B cell (primary cell): ENCODE measurements around the gene SH3BGRL3. TPM values are rescaled to one million over a fixed set of nuclear protein-coding genes. Genes with fewer than 3 reads are reported as not detected.

ENCODE experiments used
- ATAC-seq: fragments of 200-7000 bp; cut with Tn5 transposase; one replicate; pipeline ENCODE4 v1.10.0; 2021; ENCODE audit warnings: low read depth, mild to moderate bottlenecking, moderate number of reproducible peaks, moderate library complexity
- CTCF ChIA-PET: fragments of 350-600 bp; sonication (Branson Sonifier 250); formaldehyde crosslinking; loops from one replicate; lab custom pipeline; 2021; ENCODE audit warnings: antibody characterized with exemption, inconsistent platforms; lab: Charles Lee
- POLR2A ChIA-PET: fragments of 350-600 bp; sonication (Branson Sonifier 250); formaldehyde crosslinking; loops from one replicate; lab custom pipeline; 2021; ENCODE audit warnings: antibody characterized with exemption; lab: Charles Lee
- DNase-seq: peaks from one replicate; pipeline ENCODE4 v3.0.0; 2013
- H2AFZ ChIP-seq: 2 replicates; pipeline ENCODE4 v1.6.1; 2012; ENCODE audit warnings: mild to moderate bottlenecking, low read depth, low read length; ENCODE audit not compliant: insufficient read depth, poor library complexity, severe bottlenecking
- H3K27ac ChIP-seq, 2 donors: 1 replicate in 1 of 2; 2 replicates in 1 of 2; pipeline ENCODE4 v1.5.1; 2012 to 2013; ENCODE audit warnings: low read length in 2 of 2, mild to moderate bottlenecking in 2 of 2, moderate library complexity in 1 of 2
- H3K27me3 ChIP-seq, 4 experiments: fragments of 200-600 bp in 1 of 4; sonication (generic) in 1 of 4; replicated peaks in 1 of 4; 1 replicate in 2 of 4; 2 replicates in 2 of 4; pipeline versions ENCODE4 v1.6.1 to v1.7.0; 2013 to 2016; ENCODE audit warnings: low read length in 3 of 4, mild to moderate bottlenecking in 2 of 4, mixed read lengths in 1 of 4, moderate library complexity in 1 of 4; ENCODE audit not compliant: insufficient read depth in 4 of 4, control insufficient read depth in 3 of 4; ENCODE audit errors: control extremely low read depth in 1 of 4
- H3K36me3 ChIP-seq, 2 experiments: replicated peaks in 1 of 2; 1 replicate in 1 of 2; 2 replicates in 1 of 2; pipeline versions ENCODE4 v1.6.1 to v1.7.1; 2013; ENCODE audit warnings: low read length in 1 of 2; ENCODE audit not compliant: insufficient read depth in 2 of 2, control insufficient read depth in 1 of 2; ENCODE audit errors: control extremely low read depth in 1 of 2, extremely low read depth in 1 of 2
- H3K4me1 ChIP-seq, 2 donors: fragments of 200-600 bp in 1 of 2; sonication (generic) in 1 of 2; 1 replicate in 1 of 2; 2 replicates in 1 of 2; pipeline versions ENCODE4 v1.5.1 to v1.6.1; 2013 to 2017; ENCODE audit warnings: low read length in 2 of 2; ENCODE audit not compliant: control insufficient read depth in 2 of 2, insufficient read depth in 2 of 2
- H3K4me2 ChIP-seq: replicated peaks from 2 replicates; pipeline ENCODE3; 2012; ENCODE audit warnings: mild to moderate bottlenecking, low read depth, low read length; ENCODE audit not compliant: poor library complexity, severe bottlenecking
- H3K4me3 ChIP-seq, 5 experiments: fragments of 200-600 bp in 1 of 5; sonication (generic) in 1 of 5; 1 replicate in 3 of 5; 2 replicates in 2 of 5; pipeline versions ENCODE4 v1.5.1 to v1.7.0; 2011 to 2016; ENCODE audit warnings: low read length in 4 of 5, mild to moderate bottlenecking in 4 of 5, low read depth in 2 of 5, control low read depth in 1 of 5, moderate library complexity in 1 of 5; ENCODE audit not compliant: insufficient read depth in 1 of 5; ENCODE audit errors: control extremely low read depth in 1 of 5, extremely low read depth in 1 of 5
- H3K79me2 ChIP-seq: fragments of 200-600 bp; sonication (generic); one replicate; pipeline ENCODE4 v1.6.0; 2016; ENCODE audit warnings: low read length; ENCODE audit not compliant: control insufficient read depth, insufficient read depth
- H3K9ac ChIP-seq: fragments of 200-600 bp; sonication (generic); 2 replicates; pipeline ENCODE4 v1.6.1; 2017; ENCODE audit warnings: mild to moderate bottlenecking, low read length, moderate library complexity
- H3K9me3 ChIP-seq, 3 donors: one replicate each; pipeline versions ENCODE4 v1.6.1 to v1.7.1; 2013; ENCODE audit warnings: low read length in 2 of 3; ENCODE audit not compliant: control insufficient read depth in 2 of 3, insufficient read depth in 1 of 3; ENCODE audit errors: control extremely low read depth in 1 of 3
- H4K20me1 ChIP-seq: 2 replicates; pipeline ENCODE4 v1.6.0; 2012; ENCODE audit warnings: mild to moderate bottlenecking, low read length; ENCODE audit not compliant: insufficient read depth, control insufficient read depth, poor library complexity, severe bottlenecking
- H3K27ac Mint-ChIP-seq: one replicate; pipeline ENCODE4 v1.8.0; 2021; ENCODE audit warnings: mixed read lengths
- H3K27me3 Mint-ChIP-seq: one replicate; pipeline ENCODE4 v1.8.0; 2021; ENCODE audit warnings: mixed read lengths
- H3K4me1 Mint-ChIP-seq: one replicate; pipeline ENCODE4 v1.8.0; 2021; ENCODE audit warnings: mixed read lengths
- H3K4me3 Mint-ChIP-seq: one replicate; pipeline ENCODE4 v1.8.0; 2021; ENCODE audit warnings: mixed read lengths
- H3K9me3 Mint-ChIP-seq: one replicate; pipeline ENCODE4 v1.8.0; 2022; ENCODE audit warnings: mixed read lengths; ENCODE audit not compliant: insufficient read depth
- EZH2 ChIP-seq: IDR thresholded peaks from 2 replicates; pipeline ENCODE4 v1.6.1; 2012; ENCODE audit warnings: borderline replicate concordance, low read depth, mild to moderate bottlenecking, moderate library complexity, low read length; ENCODE audit not compliant: insufficient read depth, poor library complexity, severe bottlenecking
- WGBS: methylation state at CpG from one replicate; pipeline ENCODE4 v1.1.5; 2013; ENCODE audit warnings: missing lambda C conversion rate; ENCODE audit not compliant: insufficient coverage; 5-methylcytosine and 5-hydroxymethylcytosine counted together
- intact Hi-C: fragments of 100-400 bp; cut with micrococcal nuclease; formaldehyde crosslinking; loops from one replicate; pipeline ENCODE4 v1.10.0; 2022
- polyA plus RNA-seq: library from polyadenylated mRNA; depleted of rRNA; stranded (reverse); fragments of >200 nt; gene quantifications from 2 replicates; pipeline ENCODE4 v1.2.3, GENCODE V29; 2012
- total RNA-seq, 2 donors: library from RNA; stranded (reverse); fragments of 120-200 nt in 1 of 2; gene quantifications; 1 replicate in 1 of 2; 2 replicates in 1 of 2; pipeline versions ENCODE4 v1.2.3 to v1.2.4, GENCODE V29; 2013 to 2022
- TF ChIP-seq, protein P1 (sequence below): fragments of 200-600 bp; IDR thresholded peaks from one replicate; pipeline ENCODE4 v1.8.0; 2022; ENCODE audit warnings: antibody characterized with exemption, mild to moderate bottlenecking

Gene SH3BGRL3
- total and polyA plus RNA-seq, 2 donors (not counting 1 experiment from before 2014, with no cell fraction given): 150 to 232 TPM

DNA sequence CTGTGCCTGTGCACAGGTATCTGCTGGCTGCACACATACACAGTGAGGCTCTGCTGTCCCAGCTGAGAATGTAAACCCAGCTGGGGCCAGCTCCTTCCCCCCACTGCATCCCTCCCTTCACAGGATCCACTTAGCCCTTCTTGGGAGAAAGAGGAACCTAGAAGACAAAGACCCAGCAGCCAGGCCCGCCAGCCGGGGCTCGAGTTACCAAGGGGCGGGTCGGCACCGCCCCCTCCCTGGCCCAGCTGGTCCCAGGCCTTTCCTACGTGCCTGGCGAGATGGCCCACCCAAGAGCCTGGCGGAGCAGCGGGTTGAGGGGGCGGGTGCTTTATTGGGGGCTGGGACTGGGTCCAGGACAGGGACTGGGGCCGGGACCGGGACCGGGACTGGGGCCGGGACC is 2.1 kb downstream of the SH3BGRL3 start:
- Histone ChIP-seq H3K4me1 (peaks cover 61 to 83% of the 10 kb centered on the region in 2 donors), H3K4me2 (peak overlapping the region; percentile 95), H4K20me1 (peaks cover 22% of the 10 kb centered on the region), H3K9ac (no peak overlapping the region), H3K4me3 (no peak overlapping the region), H3K27ac (peak overlapping the region in 1 of 2 donors; percentile 81), H2AFZ (no peak overlapping the region), H3K36me3 (peaks cover 2 to 27% of the 10 kb centered on the region in 2 experiments), H3K27me3 (no peaks in the 10 kb centered on the region), H3K9me3 (no peaks in the 10 kb centered on the region), H3K79me2 (peaks cover 45% of the 10 kb centered on the region)
- no peaks in the 10 kb centered on the region for H3K9me3 Mint-ChIP-seq
- intact Hi-C loops: loop anchor here (10.0 kb wide), 1 partner anchor 1893 kb away; the partner anchor contains the start of gene PTAFR
- no peaks in the 10 kb centered on the region for H3K27me3 Mint-ChIP-seq
- 45% methylated on average over 15 of the region's 15 CpGs for WGBS
- ChIA-PET POLR2A (interaction anchor here (0.5 to 21.9 kb wide), 3 partner anchors 7 to 118 kb away, joined by 5 to 1239 read pairs (median 62); partner anchors contain the start of gene CD52), CTCF (interaction anchor here (0.5 to 26.4 kb wide), 2 partner anchors 37 to 342 kb away, joined by 3 to 1400 read pairs; partner anchors contain the start of genes CD52 and UBXN11)
- H3K4me3 Mint-ChIP-seq: peak overlapping the region; percentile 92
- DNase-seq (no peak), ATAC-seq (no peak)
- TF ChIP-seq, protein P1, sequence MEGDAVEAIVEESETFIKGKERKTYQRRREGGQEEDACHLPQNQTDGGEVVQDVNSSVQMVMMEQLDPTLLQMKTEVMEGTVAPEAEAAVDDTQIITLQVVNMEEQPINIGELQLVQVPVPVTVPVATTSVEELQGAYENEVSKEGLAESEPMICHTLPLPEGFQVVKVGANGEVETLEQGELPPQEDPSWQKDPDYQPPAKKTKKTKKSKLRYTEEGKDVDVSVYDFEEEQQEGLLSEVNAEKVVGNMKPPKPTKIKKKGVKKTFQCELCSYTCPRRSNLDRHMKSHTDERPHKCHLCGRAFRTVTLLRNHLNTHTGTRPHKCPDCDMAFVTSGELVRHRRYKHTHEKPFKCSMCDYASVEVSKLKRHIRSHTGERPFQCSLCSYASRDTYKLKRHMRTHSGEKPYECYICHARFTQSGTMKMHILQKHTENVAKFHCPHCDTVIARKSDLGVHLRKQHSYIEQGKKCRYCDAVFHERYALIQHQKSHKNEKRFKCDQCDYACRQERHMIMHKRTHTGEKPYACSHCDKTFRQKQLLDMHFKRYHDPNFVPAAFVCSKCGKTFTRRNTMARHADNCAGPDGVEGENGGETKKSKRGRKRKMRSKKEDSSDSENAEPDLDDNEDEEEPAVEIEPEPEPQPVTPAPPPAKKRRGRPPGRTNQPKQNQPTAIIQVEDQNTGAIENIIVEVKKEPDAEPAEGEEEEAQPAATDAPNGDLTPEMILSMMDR: no peak
- no peak for TF ChIP-seq EZH2
- peak overlapping the region; percentile 91 for H3K27ac Mint-ChIP-seq
- peaks cover 74% of the 10 kb centered on the region for H3K4me1 Mint-ChIP-seq

GRCh38 chr1:26282401-26282918 is 2.6 kb downstream of the SH3BGRL3 start:
- peak overlapping the region in 1 of 2 donors; percentile 96 for H3K27ac ChIP-seq
- H3K4me3 ChIP-seq: no peak overlapping the region
- no peak overlapping the region for H2AFZ ChIP-seq
- peaks cover 66 to 83% of the 10 kb centered on the region in 2 donors for H3K4me1 ChIP-seq
- WGBS: 93% methylated on average over 15 of the region's 22 CpGs
- no peak for TF ChIP-seq EZH2
- TF ChIP-seq, protein P1: no peak
- H3K9me3 ChIP-seq: no peaks in the 10 kb centered on the region
- no peak for ATAC-seq
- peaks cover 2 to 22% of the 10 kb centered on the region in 2 experiments for H3K36me3 ChIP-seq
- peaks cover 22% of the 10 kb centered on the region for H4K20me1 ChIP-seq
- no peaks in the 10 kb centered on the region for H3K27me3 Mint-ChIP-seq
- no peaks in the 10 kb centered on the region for H3K27me3 ChIP-seq
- intact Hi-C loops: loop anchor here (10.0 kb wide), 1 partner anchor 1892 kb away; the partner anchor contains the start of gene PTAFR
- no peak for DNase-seq
- H3K79me2 ChIP-seq: peaks cover 45% of the 10 kb centered on the region
- H3K9me3 Mint-ChIP-seq: no peaks in the 10 kb centered on the region
- H3K9ac ChIP-seq: no peak overlapping the region
- H3K4me1 Mint-ChIP-seq: peaks cover 76% of the 10 kb centered on the region
- H3K4me2 ChIP-seq: no peak overlapping the region
- H3K27ac Mint-ChIP-seq: peak overlapping the region; percentile 97
- peak overlapping the region; percentile 87 for H3K4me3 Mint-ChIP-seq
- CTCF ChIA-PET: interaction anchor here (26.4 kb wide), 1 partner anchor 36 kb away, joined by 1400 read pairs; the partner anchor contains the start of genes CD52 and UBXN11
- POLR2A ChIA-PET: interaction anchor here (3.8 to 21.9 kb wide), 2 partner anchors 7 to 35 kb away, joined by 62 to 1239 read pairs; partner anchors contain the start of gene CD52
